Hematopoietic multipotent progenitor cell treated with erythropoietin and hydrocortisone succinate and interleukin-3 and kit ligand, for 4 days (in vitro differentiated cells): ENCODE measurements around the gene PCDH17.

Experiments used
- DNase-seq: peaks from one replicate; pipeline ENCODE4 v3.0.0-alpha.2; 2015

The PCDH17 gene

DNA sequence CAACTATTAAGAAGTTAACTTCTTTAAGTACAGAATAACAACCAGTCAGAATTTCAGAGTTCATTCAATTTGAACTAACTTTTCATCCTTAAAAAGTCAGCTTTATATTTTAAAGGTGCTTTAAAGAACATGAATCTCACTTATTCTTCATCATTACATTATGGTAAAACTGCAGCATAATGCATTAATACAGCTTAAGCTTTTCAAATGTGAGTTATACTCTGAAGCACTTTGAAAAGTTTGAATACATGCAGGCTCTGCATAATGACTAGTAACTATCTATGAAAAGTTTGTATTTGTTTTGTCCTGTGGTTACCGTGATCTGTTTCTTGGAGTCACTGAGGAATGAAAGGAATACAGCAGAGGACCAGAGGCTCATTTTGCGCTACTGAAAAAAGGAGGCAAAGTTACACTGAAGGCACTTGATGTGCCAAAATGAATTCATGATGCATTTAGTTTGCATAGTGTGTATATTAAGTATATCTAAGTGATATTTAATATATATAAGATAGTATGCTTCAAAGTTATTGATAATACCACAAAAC lies 4.1 kb downstream of the PCDH17 start:
- no peak for DNase-seq

DNA sequence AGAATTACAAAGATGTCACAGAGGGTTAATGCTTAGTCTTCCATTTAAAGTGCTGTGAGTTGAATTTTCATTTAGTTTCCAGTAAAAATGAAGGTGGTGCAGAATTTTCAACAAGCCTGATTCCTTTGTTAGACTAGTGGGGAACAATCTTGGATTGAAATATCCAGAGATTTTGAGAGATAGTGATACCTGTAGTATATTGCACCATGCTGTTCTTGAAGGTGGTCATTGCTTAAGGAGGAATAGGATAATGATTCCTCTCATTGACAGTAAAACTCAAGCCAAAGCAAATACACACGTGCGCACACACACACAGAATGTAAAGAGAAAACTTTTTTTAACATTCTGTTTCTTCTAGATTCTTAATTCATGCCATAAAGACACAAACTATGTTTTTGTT lies 5.3 kb downstream of the PCDH17 start:
- DNase-seq = no peak

DNA sequence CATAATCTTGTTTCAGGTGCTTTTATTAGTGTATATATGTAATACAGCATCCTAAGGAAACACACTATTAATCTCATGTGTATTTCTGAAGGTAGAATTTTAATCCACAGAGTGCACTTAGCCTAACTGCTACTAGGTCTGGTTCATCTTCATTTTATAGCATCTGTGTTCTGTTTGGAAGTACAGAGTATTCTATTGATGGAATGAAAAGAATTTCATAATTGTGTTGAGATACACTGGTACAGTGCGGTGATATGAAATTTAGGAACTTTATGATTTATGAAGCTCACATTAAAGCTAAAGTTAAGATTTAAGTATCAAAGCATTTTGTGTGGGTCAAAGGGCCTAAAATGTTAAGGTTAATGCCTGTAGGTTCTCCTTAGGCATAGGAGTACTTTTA lies 6.0 kb downstream of the PCDH17 start:
- DNase-seq = no peak

DNA sequence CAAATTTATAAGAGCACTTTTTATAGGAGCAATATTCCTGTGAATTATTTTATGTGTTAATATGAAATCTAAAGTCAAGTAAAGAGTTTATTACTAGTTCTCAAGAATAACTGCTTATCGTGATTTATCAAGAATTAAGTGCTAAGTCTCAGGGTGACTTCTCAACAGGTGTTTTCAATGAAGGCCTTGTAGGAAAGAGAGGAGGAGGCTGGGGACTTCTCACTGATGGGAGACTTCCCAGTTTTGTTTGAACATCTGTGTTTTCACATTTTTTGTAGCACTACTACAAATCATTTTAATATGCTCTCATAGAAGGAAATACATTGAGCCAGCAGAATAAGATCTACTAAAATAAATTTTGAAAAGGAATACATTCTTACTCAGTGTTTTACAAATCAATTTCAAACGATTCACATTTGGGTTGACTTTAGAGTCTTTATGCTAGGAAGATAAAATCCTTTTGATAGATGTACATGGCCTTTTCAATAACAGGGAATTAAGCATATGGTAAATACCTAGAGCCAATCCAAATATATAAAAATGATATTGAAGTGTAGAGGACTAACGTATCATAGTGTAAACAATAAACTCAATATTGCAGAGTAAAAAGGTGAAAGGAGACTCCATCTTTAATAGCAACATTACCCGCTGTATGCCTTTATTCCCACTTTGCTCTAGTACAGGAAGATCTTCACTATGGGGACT lies 6.8 kb downstream of the PCDH17 start:
- DNase-seq = no peak

DNA sequence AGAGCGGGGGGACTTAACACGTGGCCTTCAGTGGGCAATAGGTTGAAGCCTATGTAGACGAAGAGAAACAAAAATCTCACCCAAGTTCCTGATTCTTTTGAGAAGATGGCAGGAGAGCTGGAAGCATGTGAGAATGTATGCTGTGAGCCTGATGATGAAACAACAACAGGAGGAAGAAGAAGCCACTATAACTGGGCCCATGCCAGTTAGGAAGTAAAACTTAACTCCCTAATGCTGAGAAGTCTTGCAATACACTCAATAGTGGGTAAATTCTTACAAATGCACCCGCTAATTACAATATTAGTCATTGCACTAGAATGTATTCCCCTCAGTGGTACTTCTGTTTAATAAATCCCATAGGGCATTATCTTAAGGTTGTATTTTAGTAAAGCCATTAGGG lies 9.1 kb downstream of the PCDH17 start:
- DNase-seq = no peak

DNA sequence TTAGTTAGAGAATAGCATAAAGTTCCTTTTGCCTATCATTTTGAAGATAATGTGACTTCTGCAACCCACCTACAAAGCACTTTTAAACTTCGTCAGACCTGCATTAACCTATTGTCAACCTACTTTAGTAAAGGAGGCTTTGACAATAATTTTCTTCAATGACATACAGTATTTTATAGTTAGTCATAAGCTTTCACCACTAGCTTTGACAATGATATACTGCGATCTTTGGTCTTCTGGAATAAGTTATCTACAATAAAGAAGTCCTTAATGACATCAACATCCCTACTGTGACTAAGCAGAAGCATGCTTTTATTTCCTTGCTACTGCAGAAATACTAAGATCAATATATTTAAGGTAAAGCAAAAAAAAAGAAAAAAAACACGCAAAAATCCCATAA lies 9.5 kb downstream of the PCDH17 start:
- no peak for DNase-seq

DNA sequence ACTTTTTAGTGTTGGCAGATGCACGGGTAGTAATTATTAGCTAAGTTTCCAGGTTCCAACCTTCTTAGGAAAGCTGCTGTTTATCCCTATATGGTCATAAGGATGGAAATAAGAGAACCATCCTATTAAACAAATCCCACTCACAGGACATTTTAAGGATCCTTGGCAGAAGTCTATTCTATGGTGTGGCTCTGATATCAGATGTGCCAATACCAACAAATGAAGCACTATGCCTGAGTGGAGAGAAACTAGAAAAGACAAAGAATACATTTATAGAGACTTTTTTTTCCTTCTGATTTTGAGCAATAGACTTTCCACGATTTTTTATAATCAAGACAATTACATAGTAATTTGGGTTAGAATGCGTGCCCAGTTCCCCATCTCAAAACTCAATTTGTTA lies 12.6 kb downstream of the PCDH17 start:
- no peak for DNase-seq

DNA sequence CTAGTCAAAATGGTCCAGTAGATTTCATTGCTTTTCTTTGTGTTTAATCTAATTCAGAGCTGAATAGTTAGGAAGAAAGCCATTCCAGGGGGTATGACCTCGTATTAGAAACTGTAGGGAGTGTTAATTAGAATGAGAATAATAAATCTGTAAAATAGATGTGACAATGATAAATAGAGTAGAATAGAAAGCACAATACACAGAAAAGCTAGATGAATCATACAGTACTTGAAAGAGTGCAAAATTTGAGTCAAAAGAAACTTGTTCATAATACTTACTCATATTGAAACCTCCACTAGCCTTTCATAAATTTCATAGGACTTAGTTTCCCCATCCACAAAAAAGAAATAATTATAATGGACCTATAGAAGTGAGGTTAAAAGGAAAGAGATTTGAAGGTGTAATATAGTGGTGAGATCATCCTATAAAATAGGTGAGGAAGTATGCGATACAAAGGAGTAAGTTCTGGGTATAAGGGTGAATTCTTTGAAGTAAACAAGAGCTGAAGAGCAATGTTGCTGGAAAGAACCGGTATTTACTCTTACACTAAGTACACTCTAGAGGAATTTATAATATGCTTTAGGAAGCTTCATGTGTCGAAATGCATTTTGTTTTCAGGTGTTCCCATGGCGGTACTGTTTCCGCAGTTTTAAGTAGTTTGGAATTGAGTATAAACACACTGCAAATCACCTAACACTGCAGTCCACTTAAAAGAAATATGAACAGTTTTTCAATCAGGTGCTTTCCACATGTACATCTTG lies 21.9 kb downstream of the PCDH17 start:
- DNase-seq = no peak

DNA sequence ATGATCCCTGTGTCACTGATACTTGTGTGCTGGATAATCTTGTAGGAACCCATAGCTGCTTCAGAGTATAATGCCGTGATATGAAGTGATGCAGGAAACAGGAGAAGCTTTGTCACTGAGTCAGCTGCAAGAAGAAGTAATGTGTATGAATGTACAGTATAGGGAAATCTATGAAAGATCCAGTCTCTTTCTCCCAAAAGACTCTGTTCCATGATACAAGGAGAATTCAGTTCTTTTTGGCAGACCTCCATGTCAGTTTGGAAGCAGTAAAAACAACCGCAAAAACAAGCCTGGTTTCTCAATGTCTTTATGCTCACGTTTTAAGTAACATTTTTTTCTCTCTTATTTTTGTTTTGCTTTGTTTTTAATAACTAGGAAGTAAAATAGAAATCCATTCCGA lies 33.9 kb downstream of the PCDH17 start:
- DNase-seq = no peak

DNA sequence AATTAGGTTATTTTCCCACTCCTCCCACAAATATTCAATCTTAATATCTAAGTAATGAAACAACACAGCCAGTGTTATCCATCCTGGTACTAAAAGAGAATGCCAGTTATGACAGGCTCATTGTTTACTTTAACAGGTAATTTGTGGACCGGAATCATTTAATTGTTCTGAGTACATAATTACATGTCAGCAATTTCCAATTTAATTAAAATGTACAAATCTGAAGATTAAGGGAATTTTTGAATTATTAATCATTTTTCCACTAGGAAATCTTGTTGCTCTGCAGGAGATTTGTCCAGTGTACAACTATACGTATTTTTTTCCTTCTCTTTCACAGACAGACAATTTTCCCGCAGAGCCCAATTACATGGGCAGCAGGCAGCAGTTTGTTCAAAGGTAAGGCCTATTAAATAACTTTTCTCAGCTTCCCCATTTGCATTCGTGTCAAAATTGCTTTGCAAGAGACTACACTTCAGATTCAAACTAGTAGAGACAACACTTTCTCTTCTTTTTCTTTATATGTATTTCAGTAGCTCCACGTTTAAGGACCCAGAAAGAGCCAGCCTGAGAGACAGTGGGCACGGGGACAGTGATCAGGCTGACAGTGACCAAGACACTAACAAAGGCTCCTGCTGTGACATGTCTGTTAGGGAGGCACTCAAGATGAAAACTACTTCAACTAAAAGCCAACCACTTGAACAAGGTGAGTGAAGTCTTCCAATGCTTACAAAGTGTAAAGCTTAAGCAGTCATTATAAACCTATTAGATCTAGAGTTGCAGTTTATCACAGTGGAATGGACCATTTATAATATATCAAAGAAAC lies 34.8 kb downstream of the PCDH17 start:
- DNase-seq = no peak

DNA sequence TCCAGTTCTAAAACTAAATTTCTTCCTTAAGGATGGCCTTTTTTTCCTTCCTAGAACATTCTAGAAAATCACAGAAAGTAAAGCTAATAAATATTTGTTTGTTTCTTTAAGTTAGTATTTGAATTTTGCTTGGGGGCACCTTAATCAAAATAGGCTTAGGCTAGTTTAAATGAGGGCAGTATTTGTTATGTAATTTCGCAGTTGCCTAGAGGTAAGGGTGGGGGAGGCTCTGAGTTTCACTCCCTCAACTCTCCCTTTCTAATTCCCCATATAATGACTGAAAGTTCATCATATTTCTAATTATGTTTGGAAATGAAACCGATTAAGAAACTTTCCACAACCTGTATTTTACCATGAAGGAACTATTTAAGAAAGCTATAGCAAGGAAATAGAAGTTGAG lies 40.6 kb downstream of the PCDH17 start:
- no peak for DNase-seq

DNA sequence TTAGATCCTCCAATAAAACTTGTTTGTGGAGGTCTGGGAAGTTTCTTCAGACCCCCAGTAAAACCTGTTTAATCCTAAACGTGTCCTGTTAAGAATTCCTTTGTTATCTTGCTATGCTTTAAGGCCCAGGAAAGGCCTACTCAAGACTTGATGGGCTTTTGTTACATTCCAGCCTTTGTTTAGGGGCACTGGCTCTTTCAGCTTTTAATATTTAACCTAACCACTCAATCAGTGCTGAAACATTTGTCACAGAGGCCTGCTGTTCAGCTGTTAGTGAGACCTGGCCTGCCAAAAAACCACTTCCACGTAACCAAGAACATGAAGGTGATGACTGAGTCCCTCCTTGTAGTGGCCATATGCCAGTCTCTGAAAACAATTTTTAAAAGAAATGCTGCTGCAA lies 41.7 kb downstream of the PCDH17 start:
- DNase-seq = no peak

DNA sequence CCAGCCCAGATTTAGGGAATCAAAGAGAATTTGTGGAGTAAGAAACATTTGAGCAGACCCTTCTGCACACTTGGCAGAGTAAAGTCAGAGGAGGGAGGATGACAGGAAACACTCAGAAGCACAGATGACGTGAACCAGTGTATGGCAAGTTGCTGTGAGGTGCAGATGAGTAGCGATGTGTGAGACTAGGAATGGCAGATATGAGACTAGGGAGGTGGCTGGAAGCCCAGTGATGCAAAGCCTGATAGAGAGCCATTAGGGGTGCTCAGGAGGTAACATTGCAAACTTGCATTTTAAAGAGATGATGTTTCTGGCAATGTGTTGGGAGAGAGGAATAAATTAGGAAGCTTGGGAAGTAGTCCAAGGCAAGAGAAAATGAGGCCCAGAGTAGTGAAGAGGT lies 44.0 kb downstream of the PCDH17 start:
- DNase-seq = no peak

DNA sequence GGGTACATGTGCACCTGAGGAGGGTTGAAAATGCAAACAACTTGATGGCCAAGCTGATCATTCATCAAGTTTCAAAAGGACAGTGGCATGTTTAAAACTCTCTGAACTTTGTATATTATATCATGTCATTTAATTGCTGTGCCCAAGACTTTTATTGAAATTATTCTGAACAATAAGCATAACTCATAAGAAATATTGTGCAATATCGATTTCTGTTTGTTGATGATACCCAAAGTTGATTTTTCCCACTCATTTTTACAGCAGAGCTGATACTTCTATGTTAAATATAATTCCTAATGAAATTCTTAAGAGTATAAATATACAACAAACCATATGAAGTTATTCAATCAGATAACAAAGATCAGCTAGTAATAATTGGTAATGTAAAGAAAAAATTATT lies 49.1 kb downstream of the PCDH17 start:
- no peak for DNase-seq

DNA sequence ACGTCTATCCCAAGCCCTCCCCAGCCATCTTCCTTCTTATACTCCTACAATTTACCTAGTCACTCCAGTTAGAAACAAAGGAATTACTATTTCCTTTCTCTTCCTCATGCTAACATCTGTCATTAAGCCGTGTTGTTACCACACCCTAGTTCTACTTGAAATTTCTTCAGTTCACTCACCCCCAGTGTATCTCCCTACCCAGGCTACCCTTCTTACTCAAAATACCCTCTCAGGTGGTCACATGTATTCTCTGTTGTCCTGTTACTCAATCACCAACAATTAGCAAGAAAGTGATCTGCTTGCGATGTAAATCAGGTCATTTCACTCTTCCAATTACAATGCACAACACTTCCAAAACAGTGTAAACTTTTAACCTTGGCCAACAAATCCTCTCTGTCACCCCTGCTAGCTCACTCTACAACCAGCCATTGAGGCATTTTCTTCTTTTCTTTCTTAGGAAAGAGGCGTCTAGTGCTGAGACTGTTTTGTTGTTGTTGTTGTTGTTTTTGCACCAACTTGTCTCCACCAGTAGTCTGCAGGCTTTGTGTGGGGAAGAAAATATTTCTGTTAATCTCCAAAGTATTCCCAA lies 50.7 kb downstream of the PCDH17 start:
- DNase-seq = no peak

DNA sequence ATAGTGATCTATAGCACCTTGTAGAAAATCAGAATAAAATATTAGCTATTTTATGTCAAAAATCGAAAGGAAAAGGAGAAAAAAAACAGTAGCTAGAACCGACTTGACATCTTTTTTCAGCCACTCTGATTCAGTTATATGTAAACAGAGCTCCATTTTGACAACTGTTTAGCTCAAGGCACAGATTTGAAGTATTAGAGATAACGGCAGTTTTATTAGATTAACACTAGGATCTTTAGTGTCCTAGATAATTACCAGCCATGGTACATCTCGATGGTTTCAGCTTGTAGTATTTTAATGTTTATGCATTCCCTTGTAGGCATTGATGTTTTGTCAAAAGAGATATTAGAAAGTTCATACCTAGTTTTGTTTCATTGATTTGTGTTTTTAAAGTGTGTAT lies 67.3 kb downstream of the PCDH17 start:
- DNase-seq = no peak

DNA sequence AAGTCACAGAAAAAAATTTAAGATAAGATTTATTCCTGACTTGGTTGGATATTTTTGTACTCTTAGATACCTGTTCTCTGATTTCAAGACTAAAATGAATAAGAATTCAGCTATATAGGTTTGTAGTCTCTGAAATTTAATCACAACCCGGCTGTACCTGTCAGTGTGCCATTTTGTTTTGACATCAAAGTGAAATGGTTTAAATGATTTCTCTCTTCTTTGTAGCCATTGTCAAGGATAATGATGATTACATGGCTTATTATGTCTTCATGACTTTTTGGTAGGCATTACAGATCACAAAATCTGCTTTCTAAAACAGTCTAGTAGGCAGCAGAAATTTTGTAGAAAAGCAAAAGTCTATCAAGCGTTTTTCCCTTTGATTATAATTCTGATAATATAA lies 72.5 kb downstream of the PCDH17 start:
- DNase-seq = no peak

DNA sequence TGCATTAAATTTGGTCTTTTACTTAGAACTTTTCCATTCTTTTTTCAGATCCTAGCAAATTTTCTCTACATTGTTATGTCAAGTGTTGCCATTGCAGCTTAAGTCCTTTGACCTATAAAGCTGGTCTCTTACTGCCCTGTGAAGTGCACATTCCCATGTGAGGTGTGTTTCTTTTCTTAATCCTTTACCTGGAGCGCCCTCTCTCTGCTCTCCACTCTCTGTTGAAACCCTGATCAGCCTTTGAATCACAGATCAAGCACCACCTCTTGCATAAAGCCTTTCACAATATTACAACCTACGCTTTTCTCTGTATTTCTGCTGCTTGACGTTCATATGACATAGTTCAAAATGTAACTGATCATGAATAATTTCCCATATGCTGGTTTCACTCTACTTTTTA lies 84.8 kb downstream of the PCDH17 start:
- no peak for DNase-seq

DNA sequence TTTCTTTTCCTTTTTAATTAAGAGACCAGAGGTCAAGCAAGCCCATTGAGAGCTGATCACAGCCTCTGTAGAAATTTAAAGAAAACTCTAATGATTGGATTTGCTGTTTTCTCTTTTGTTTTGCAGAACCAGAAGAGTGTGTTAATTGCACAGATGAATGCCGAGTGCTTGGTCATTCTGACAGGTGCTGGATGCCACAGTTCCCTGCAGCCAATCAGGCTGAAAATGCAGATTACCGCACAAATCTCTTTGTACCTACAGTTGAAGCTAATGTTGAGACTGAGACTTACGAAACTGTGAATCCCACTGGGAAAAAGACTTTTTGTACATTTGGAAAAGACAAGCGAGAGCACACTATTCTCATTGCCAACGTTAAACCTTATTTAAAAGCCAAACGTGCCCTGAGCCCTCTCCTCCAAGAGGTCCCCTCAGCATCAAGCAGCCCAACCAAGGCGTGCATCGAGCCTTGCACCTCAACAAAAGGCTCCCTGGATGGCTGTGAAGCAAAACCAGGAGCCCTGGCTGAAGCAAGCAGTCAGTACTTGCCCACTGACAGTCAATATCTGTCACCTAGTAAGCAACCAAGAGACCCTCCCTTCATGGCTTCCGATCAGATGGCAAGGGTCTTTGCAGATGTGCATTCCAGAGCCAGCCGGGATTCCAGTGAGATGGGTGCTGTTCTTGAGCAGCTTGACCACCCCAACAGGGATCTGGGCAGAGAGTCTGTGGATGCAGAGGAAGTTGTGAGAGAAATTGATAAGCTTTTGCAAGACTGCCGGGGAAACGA lies 93.1 kb downstream of the PCDH17 start:
- DNase-seq = no peak

DNA sequence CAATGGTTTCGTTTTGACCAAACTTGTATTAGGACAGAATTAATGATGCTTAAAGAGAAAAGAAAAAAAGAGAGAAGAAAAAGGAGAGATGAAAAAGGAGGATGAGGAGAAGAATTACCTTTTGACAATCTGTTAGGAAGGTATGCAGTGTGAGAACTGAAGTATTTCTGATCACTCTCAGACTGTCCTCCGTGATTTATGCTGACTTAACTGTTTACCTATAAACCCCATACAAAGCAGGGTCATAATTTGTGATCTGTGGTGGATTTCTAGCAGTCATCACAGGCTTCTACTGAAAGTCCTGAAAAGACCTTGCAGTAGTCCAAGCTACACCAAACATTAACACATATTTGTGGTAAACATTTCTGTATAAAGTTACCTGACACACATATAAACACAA lies 93.9 kb downstream of the PCDH17 start:
- no peak for DNase-seq

DNA sequence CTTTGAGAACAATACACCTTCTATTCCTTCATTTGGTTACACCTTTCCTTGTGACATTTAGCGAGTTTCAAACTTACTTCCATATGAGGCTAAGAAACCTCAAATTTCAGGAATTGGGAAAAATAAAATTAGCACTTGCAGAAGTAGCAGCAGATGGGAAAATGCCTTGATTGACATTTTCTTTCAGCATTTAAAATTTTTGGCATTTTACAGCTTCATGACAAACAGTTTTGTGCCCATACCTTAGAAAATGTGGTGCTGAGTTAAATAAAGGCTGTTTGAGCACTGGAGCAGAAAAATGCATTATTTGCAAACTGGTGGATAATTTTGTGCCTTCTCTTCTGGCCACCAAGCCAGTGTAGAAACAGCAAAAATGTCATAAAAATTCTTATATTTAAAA lies 95.4 kb downstream of the PCDH17 start:
- no peak for DNase-seq

DNA sequence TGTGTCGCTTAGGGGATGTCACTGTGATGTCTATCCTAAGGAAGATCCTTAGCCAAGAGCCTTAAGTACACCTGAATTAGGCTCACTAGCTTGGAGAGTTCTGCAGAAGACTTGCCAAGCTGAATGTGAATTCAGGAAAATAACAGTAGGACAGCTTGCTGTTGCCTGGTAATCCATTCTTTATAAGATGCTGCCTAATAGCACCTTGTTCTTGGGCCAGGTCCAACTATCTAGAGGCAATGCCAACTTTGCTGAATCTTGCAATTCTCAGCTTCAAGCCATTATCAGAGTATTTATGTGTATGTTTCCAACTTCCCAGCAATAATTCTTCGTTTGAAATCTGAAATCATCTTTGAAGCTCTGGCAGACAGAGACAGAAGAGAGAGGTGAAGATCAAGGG lies 102.8 kb downstream of the PCDH17 start:
- DNase-seq = no peak
